T-helper 2 cell (primary cell): Measurements from ENCODE around the gene HLA-DPA1.
A peak's percentile ranks its signal among the peaks of the same experiment; 100 is the strongest.

Experiments
- DNase-seq, 5 experiments: peaks; one replicate each; pipeline versions ENCODE4 v3.0.0 to v3.0.0-alpha.2; 2012 to 2022

The HLA-DPA1 gene

GRCh38 chr6:33015798-33016197 is 57.7 kb downstream of the HLA-DPA1 start:
- DNase-seq = no peak

- peak in 2 of 5 experiments; percentile 60 to 83 for DNase-seq
Observed at GRCh38 chr6:33014841-33015634, 58.4 kb downstream of the HLA-DPA1 start.
